NK-92 (cell line): Measurements from ENCODE around the gene LACC1.

Experiments
- DNase-seq: peaks from one replicate; lab custom pipeline; 2025; ENCODE audit not compliant: unreplicated experiment; lab: John Stamatoyannopoulos, UW

LACC1 gene

DNA sequence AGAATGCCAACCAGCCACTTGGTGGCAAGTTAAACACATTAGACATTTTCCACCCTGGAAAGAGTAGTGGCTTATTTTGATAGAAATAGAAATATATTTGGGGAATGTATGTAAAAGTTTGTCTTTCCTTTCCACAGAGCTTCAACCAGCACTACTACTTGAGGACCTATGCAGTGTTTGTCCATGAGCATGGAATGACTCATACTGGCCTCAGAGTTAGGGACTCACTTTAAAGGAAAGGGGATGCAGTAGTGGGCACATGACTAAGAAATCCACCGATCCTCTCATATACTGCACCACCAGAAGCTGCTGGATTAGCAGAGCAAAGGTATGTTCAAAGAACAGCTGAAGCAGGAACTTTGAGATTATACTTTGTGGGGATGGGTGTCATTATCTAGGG lies 62.6 kb downstream of the LACC1 start:
- no peak for DNase-seq
